CD4-positive, alpha-beta T cell treated with Interleukin-12 subunit alpha and Interleukin-12 subunit beta, for 1 hour (primary cell): ENCODE measurements around the gene TRIM69.
"Not testable (repeated sequence)": the region's sequence is repeated elsewhere in the genome, so short reads cannot be mapped to it uniquely, and the experiment has no call there.

Source experiments
- DNase-seq: peaks from one replicate; pipeline ENCODE4 v3.0.0-alpha.2; 2020

Gene TRIM69, protein sequence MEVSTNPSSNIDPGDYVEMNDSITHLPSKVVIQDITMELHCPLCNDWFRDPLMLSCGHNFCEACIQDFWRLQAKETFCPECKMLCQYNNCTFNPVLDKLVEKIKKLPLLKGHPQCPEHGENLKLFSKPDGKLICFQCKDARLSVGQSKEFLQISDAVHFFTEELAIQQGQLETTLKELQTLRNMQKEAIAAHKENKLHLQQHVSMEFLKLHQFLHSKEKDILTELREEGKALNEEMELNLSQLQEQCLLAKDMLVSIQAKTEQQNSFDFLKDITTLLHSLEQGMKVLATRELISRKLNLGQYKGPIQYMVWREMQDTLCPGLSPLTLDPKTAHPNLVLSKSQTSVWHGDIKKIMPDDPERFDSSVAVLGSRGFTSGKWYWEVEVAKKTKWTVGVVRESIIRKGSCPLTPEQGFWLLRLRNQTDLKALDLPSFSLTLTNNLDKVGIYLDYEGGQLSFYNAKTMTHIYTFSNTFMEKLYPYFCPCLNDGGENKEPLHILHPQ

DNA sequence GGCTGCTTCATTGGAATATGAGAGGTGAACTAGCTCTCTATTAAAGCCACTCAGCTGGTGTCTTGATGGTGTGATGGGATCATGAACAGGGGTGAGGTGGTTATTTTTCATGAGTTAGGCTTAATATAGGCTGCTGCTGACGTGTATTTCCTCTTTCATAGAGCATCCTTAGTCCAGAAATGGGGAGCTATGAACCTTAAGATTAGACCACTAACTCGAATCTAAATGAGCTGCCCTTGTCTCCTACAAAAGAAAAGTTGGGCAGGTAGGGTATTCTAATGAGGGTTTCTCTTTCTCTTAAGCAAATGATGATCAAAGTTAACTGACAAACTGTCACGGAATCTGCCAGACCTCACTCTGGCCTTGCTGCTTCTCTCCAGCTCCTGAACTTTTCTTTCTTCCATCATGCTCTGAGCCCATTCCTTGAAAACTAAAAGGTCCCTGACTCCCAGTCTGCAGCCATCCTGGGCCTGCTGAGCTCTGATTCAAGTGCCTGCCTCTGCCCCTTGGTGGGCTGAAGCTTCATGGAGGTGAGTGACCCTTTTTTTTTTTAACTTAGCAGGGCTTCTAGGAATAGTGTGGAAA lies at the start of gene TRIM69:
Gene TRIM69 (plus strand): TSS at position 348 of the 585 bp plus-strand sequence. CDS start 177 bp downstream, at position 525.
- peak; percentile 49 for DNase-seq

DNA sequence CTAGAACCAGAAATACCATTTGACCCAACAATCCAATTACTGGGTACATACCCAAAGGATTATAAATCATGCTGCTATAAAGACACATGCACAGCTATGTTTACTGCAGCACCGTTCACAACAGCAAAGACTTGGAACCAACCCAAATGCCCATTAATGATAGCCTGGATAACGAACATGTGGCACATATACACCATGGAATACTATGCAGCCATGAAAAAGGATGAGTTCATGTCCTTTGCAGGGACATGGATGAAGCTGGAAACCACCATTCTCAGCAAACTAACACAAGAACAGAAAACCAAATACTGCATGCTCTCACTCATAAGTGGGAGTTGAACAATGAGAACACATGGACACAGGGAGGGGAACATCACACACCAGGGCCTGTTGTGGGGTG lies 47.0 kb upstream of the TRIM69 start:
- not testable (repeated sequence) for DNase-seq

DNA sequence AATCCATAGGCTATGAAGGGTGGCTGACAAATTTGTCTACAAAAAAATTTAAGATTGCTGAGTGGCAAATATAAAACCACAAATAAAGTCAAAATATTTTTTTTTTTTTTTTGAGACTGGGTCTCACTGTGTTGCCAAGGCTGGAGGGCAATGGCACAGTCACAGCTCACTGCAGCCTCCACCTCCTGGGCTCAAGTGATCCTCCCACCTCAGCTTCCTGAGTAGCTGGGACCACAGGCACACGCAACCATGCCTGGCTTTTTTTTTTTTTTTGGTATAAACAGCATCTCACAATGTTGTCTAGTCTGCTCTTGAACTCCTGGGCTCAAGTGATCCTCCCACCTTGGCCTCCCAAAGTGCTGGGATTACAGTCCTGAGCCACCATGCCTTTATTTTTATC lies 46.1 kb upstream of the TRIM69 start:
- peak; percentile 53 for DNase-seq

DNA sequence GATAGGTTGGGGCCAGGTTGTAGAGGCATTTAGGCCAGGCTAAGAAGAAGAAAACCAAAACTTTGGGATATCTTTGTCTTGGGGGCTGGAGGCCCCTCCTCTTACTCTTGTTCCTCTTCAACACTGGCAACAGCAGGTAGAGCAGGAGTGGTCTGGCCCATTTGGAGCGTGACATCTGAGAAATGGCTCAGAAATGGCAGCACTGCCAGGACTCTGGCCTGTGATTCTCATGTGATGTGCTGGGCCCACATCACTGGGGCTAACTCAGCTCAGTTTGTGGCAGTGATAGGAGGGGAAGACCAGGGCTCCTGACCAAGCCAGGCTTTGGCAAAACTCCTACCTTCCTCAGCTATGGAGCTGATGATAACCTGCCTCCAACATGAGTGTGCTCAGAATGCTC lies 43.7 kb upstream of the TRIM69 start:
- DNase-seq: no peak

DNA sequence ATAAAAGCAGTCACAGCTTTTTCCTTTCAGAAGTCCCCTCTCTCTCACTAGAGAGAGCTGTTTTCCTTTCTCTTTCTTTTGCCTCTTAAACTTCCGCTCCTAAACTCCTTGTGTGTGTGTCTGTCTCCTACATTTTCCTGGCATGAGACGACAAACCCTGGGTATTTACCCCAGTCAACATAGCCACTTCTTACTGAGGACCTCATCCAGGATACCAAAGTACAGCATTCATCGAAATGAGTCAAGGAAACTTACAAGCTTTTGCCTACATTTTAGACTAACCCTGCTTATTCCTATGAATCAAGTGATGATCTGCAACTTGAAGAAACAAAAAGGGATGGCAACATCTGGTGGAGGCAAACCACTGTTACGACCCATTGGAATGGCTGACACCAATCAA lies 41.9 kb upstream of the TRIM69 start:
- DNase-seq: no peak

DNA sequence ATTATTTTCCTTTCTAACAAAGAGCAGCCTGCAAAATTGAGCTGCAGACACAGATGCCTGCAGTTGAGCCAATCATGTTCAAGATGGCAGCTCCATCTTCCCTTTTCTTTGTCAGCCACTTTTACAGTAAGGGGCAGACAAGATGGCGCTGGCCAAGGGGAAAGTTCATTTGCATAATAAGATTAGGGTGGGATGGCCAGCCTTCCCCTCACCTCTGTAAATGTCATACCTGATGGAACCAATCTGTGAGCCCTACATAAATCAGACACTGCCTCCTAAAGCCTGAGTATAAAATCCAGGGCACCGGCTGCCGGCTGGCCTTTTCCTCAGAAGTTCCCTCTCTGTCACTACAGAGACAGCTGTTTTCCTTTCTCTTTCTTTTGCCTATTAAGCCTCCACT lies 41.0 kb upstream of the TRIM69 start:
- no peak for DNase-seq

DNA sequence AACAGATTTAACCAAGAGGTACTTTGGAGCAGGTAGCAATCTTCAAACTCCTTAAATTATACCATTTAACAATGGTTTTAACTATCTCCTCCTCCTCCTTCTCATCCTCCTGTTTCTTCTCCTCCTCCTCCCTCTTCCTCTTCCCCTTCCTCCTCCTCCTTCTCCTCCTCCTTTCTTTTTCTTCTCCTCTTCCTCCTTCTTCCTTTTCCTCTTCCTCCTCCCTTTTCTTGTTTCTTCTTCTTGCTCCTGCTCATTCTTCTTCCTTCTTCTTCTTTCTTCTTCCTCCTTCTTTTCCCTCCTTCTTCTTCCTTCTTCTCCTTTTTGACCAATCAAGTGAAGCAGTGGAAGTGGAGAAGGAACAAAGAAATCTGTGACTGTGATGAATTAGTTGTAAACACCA lies 39.3 kb upstream of the TRIM69 start:
- DNase-seq: no peak

DNA sequence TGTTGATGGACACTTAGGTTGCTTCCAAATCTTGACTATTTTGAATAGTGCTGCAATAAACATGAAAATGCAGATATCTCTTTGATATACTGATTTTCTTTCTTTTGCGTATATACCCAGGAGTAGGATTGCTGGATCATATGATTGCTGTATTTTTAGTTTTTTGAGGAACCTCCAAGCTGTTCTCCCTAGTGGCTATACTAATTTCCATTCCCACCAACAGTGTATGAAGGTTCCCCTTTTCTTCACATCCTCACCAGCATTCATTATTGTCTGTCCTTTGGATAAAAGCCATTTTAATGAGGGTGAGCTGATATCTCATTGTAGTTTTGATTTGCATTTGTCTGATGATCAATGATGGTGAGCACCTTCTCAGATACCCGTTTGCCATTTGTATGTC lies 37.7 kb upstream of the TRIM69 start:
- no peak for DNase-seq

DNA sequence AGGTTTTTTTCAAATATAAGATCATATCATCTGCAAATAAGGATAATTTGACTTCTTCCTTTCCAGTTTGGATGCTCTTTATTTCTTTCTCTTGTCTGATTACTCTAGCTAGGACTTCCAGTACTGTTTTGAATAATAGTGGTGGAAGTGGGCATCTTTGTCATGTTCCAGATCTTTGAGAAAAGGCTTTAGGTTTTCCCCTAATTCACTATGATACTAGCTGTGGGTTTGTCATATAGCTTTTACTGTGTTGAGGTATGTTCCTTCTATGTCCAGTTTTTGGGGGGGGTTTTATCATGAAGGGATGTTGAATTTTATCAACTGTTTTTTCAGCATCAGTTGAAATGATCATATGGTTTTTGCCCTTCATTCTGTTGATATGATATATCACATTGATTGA lies 35.7 kb upstream of the TRIM69 start:
- not testable (repeated sequence) for DNase-seq

DNA sequence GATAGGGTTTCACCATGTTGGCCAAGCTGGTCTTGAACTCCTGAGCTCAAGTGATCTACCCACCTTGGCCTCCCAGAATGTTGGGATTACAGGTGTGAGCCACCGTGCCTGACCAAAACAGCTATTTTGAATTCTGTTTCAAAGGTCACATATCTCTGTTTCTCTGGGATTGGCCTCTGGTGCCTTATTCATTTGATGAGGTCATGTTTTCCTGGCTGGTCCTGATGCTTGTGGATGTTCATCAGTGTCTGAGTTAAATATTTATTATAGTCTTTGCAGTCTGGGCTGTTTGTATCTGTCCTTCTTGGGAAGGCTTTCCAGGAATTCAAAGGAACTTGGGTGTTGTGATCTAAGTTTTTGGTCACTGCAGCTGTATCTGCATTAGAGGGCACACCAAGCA lies 30.3 kb upstream of the TRIM69 start:
- no peak for DNase-seq

DNA sequence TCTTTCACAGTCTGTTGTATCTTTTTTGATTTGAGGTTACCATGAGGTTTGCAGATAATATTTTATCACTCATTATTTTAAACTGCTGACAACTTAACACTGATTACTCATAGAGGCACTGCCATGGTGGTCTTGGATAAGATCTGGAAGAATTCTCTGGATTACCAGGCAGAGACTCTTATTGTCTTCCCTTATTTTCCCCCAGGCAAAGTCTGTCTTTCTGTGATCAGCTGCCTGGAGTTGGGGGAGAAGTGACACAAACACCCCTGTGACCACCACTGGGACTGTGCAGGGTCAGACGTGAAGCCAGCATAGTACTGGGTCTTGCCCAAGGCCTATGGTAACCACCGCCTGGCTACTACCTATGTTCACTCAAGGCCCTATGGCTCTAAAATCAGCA lies 29.9 kb upstream of the TRIM69 start:
- DNase-seq: no peak

DNA sequence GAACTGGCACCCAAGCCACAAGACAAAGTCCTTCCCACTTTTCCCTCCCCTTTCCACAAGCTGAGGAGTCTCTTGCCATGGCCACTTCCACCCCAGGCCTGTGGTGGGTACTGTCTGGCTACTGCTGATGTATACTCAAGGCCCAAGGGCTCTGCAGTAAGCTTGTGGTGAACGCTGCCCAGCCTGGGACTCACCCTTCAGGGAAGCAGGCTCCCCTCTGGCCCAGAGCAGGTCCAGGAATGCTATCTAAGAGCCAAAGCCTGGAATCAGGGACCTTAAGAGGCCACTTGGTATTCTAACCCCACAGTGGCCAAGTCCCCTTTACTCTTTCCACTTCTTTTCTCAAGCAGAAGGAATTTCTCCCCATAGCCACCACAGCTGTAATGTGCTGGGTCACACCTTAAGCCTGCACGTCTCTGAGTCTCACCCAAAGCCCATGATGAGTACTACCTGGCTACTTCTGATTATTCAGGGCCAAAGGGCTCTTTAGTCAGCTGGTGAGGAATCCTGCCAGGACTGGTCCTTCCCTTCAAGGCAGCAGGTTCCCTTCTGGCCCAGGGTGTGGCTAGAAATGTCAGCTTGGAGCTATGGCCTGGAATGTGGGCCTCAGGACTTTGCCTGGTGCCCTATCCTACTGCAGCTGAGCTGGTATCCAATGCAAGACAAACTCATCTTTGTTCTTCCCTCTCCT lies 29.2 kb upstream of the TRIM69 start:
- no peak for DNase-seq

DNA sequence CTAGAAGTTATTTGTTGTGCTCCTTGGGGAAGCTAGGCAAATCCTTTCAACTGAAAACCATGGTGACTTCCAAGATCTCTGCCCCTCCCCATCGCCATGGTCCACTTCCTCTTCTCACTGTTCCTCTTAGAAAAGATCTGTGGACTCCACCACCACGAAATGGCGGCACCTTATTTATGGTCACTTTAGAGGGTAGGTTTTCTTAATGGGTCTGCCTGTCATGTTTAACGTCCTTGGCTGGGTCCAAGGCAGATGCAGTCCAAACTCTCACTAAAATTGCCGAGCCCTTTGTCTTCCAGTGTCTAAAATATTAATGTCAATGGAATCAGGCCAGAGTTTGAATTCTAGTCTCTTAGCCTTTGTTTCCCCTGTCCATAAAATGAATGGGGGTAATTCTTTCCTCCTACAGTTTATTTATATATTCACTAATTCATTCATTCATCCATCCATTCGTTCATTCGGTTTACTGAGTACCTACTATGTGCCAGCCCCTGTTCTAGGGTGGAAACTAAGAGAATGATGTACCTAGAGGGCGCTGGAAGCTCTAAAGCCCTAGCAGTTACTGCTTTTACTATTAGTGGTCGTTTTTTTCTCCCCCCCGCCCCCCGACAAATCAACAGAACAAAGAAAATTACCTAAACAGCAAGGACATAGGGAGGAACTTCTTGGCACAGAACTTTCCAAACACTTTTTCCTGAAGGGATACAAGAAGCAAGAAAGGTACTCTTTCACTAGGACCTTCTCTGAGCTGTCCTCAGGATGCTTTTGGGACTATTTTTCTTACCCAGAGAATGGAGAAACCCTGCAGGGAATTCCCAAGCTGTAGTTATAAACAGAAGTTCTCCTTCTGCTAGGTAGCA lies 25.9 kb upstream of the TRIM69 start:
- peak; percentile 77 for DNase-seq

DNA sequence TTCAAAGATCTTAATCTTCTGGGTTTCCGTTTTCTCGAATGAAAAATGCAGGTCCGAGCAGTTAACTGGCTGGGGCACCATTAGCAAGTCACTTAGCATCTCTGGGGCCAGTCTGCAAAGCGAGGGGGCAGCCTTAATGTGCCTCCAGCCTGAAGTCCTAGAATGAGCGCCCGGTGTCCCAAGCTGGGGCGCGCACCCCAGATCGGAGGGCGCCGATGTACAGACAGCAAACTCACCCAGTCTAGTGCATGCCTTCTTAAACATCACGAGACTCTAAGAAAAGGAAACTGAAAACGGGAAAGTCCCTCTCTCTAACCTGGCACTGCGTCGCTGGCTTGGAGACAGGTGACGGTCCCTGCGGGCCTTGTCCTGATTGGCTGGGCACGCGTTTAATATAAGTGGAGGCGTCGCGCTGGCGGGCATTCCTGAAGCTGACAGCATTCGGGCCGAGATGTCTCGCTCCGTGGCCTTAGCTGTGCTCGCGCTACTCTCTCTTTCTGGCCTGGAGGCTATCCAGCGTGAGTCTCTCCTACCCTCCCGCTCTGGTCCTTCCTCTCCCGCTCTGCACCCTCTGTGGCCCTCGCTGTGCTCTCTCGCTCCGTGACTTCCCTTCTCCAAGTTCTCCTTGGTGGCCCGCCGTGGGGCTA lies 25.1 kb upstream of the TRIM69 start, which contains the start of the genes B2M and PATL2:
Gene B2M (plus strand): TSS at position 422 of the 647 bp plus-strand sequence. CDS start 30 bp downstream, at position 452.
Gene PATL2 (minus strand): TSS at position 228 of the 647 bp plus-strand sequence. CDS start 34,833 bp downstream, outside the sequence.
- peak; percentile 98 for DNase-seq

DNA sequence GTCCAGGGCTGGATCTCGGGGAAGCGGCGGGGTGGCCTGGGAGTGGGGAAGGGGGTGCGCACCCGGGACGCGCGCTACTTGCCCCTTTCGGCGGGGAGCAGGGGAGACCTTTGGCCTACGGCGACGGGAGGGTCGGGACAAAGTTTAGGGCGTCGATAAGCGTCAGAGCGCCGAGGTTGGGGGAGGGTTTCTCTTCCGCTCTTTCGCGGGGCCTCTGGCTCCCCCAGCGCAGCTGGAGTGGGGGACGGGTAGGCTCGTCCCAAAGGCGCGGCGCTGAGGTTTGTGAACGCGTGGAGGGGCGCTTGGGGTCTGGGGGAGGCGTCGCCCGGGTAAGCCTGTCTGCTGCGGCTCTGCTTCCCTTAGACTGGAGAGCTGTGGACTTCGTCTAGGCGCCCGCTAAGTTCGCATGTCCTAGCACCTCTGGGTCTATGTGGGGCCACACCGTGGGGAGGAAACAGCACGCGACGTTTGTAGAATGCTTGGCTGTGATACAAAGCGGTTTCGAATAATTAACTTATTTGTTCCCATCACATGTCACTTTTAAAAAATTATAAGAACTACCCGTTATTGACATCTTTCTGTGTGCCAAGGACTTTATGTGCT lies 24.5 kb upstream of the TRIM69 start:
- DNase-seq: peak; percentile 74

DNA sequence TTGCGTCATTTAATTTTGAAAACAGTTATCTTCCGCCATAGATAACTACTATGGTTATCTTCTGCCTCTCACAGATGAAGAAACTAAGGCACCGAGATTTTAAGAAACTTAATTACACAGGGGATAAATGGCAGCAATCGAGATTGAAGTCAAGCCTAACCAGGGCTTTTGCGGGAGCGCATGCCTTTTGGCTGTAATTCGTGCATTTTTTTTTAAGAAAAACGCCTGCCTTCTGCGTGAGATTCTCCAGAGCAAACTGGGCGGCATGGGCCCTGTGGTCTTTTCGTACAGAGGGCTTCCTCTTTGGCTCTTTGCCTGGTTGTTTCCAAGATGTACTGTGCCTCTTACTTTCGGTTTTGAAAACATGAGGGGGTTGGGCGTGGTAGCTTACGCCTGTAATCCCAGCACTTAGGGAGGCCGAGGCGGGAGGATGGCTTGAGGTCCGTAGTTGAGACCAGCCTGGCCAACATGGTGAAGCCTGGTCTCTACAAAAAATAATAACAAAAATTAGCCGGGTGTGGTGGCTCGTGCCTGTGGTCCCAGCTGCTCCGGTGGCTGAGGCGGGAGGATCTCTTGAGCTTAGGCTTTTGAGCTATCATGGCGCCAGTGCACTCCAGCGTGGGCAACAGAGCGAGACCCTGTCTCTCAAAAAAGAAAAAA lies 23.9 kb upstream of the TRIM69 start:
- DNase-seq: peak; percentile 80

DNA sequence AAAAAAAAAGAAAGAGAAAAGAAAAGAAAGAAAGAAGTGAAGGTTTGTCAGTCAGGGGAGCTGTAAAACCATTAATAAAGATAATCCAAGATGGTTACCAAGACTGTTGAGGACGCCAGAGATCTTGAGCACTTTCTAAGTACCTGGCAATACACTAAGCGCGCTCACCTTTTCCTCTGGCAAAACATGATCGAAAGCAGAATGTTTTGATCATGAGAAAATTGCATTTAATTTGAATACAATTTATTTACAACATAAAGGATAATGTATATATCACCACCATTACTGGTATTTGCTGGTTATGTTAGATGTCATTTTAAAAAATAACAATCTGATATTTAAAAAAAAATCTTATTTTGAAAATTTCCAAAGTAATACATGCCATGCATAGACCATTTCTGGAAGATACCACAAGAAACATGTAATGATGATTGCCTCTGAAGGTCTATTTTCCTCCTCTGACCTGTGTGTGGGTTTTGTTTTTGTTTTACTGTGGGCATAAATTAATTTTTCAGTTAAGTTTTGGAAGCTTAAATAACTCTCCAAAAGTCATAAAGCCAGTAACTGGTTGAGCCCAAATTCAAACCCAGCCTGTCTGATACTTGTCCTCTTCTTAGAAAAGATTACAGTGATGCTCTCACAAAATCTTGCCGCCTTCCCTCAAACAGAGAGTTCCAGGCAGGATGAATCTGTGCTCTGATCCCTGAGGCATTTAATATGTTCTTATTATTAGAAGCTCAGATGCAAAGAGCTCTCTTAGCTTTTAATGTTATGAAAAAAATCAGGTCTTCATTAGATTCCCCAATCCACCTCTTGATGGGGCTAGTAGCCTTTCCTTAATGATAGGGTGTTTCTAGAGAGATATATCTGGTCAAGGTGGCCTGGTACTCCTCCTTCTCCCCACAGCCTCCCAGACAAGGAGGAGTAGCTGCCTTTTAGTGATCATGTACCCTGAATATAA lies 23.0 kb upstream of the TRIM69 start:
- DNase-seq: peak; percentile 58

DNA sequence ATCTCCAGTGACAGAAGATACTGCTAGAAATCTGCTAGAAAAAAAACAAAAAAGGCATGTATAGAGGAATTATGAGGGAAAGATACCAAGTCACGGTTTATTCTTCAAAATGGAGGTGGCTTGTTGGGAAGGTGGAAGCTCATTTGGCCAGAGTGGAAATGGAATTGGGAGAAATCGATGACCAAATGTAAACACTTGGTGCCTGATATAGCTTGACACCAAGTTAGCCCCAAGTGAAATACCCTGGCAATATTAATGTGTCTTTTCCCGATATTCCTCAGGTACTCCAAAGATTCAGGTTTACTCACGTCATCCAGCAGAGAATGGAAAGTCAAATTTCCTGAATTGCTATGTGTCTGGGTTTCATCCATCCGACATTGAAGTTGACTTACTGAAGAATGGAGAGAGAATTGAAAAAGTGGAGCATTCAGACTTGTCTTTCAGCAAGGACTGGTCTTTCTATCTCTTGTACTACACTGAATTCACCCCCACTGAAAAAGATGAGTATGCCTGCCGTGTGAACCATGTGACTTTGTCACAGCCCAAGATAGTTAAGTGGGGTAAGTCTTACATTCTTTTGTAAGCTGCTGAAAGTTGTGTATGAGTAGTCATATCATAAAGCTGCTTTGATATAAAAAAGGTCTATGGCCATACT lies 21.1 kb upstream of the TRIM69 start:
- DNase-seq: peak; percentile 47

DNA sequence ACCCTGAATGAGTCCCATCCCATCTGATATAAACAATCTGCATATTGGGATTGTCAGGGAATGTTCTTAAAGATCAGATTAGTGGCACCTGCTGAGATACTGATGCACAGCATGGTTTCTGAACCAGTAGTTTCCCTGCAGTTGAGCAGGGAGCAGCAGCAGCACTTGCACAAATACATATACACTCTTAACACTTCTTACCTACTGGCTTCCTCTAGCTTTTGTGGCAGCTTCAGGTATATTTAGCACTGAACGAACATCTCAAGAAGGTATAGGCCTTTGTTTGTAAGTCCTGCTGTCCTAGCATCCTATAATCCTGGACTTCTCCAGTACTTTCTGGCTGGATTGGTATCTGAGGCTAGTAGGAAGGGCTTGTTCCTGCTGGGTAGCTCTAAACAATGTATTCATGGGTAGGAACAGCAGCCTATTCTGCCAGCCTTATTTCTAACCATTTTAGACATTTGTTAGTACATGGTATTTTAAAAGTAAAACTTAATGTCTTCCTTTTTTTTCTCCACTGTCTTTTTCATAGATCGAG lies 20.5 kb upstream of the TRIM69 start:
- no peak for DNase-seq
